GM23338 (cell line): ENCODE measurements around the gene SPATS1. TPM values are rescaled to one million over a fixed set of nuclear protein-coding genes. Genes with fewer than 3 reads are reported as not detected.
A peak's percentile ranks its signal among the peaks of the same experiment; 100 is the strongest.

Experiments
- ATAC-seq: fragments of 200-7000 bp; cut with Tn5 transposase; 3 replicates; pipeline ENCODE4 v1.9.1; 2020
- DNase-seq: peaks from one replicate; pipeline ENCODE4 v3.0.0-alpha.2; 2015; ENCODE audit warnings: low spot score
- H2AFZ ChIP-seq: fragments of 200-600 bp; sonication (generic); 2 replicates; pipeline ENCODE4 v1.8.0; 2016; ENCODE audit warnings: antibody characterized with exemption, mild to moderate bottlenecking, moderate library complexity
- H3F3A ChIP-seq: fragments of 200-600 bp; sonication (generic); replicated peaks from 2 replicates; pipeline ENCODE4 v1.8.0; 2017; ENCODE audit warnings: antibody characterized with exemption, mixed run types, low read depth
- H3K27ac ChIP-seq: fragments of 200-600 bp; sonication (generic); 2 replicates; pipeline ENCODE4 v1.6.1; 2016; ENCODE audit warnings: low read depth
- H3K27me3 ChIP-seq: fragments of 200-600 bp; sonication (generic); 2 replicates; pipeline ENCODE4 v1.8.0; 2016; ENCODE audit warnings: mild to moderate bottlenecking, mixed run types, moderate library complexity; ENCODE audit not compliant: insufficient read depth
- H3K36me3 ChIP-seq: fragments of 200-600 bp; sonication (generic); 2 replicates; pipeline ENCODE4 v1.8.0; 2016; ENCODE audit warnings: mild to moderate bottlenecking; ENCODE audit not compliant: insufficient read depth
- H3K4me1 ChIP-seq: fragments of 200-600 bp; sonication (generic); 2 replicates; pipeline ENCODE4 v1.8.0; 2016; ENCODE audit warnings: mild to moderate bottlenecking, moderate library complexity; ENCODE audit not compliant: insufficient read depth
- H3K4me2 ChIP-seq: fragments of 200-600 bp; sonication (generic); 2 replicates; pipeline ENCODE4 v1.7.1; 2017; ENCODE audit warnings: mixed run types
- H3K4me3 ChIP-seq: fragments of 200-600 bp; sonication (generic); 2 replicates; pipeline ENCODE4 v1.6.1; 2016; ENCODE audit warnings: mixed run types
- H3K79me2 ChIP-seq: fragments of 200-600 bp; sonication (generic); replicated peaks from 2 replicates; pipeline ENCODE4 v1.8.0; 2017; ENCODE audit warnings: mild to moderate bottlenecking; ENCODE audit not compliant: insufficient read depth
- H3K9me2 ChIP-seq: fragments of 200-600 bp; sonication (generic); 2 replicates; pipeline ENCODE4 v1.8.0; 2017; ENCODE audit not compliant: insufficient read depth
- H4K20me1 ChIP-seq: fragments of 200-600 bp; sonication (generic); replicated peaks from 2 replicates; pipeline ENCODE4 v1.8.0; 2017; ENCODE audit warnings: mild to moderate bottlenecking; ENCODE audit not compliant: insufficient read depth
- H3K27ac Mint-ChIP-seq: 2 replicates; pipeline ENCODE4 v1.8.0; 2020; ENCODE audit warnings: inconsistent platforms, mild to moderate bottlenecking, moderate library complexity, mixed read lengths
- H3K27me3 Mint-ChIP-seq: 3 replicates; pipeline ENCODE4 v1.8.0; 2022; ENCODE audit warnings: low read depth, mild to moderate bottlenecking, moderate library complexity, mixed read lengths, inconsistent platforms; ENCODE audit not compliant: insufficient read depth, poor library complexity
- H3K36me3 Mint-ChIP-seq: 3 replicates; pipeline ENCODE4 v1.8.0; 2021; ENCODE audit warnings: low read depth, mild to moderate bottlenecking, inconsistent platforms, moderate library complexity, mixed read lengths
- H3K4me1 Mint-ChIP-seq: 3 replicates; pipeline ENCODE4 v1.8.0; 2020; ENCODE audit warnings: mild to moderate bottlenecking, inconsistent platforms, mixed read lengths
- H3K4me3 Mint-ChIP-seq: 3 replicates; pipeline ENCODE4 v1.8.0; 2021; ENCODE audit warnings: moderate library complexity, mild to moderate bottlenecking, inconsistent platforms, mixed read lengths
- H3K9me3 Mint-ChIP-seq: 3 replicates; pipeline ENCODE4 v1.8.0; 2020; ENCODE audit warnings: moderate library complexity, mild to moderate bottlenecking, inconsistent platforms, mixed read lengths
- CREB1 ChIP-seq: fragments of 250-450 bp; sonication (Bioruptor Pico); IDR thresholded peaks from 2 replicates; pipeline ENCODE4 v1.5.0; 2020; ENCODE audit warnings: low read depth, mild to moderate bottlenecking, moderate library complexity
- JUNB ChIP-seq: IDR thresholded peaks from one replicate; pipeline ENCODE4 v1.6.1; 2016; ENCODE audit warnings: antibody characterized with exemption; ENCODE audit not compliant: unreplicated experiment
- ZNF114 ChIP-seq: fragments of 250-450 bp; sonication (Bioruptor Pico); IDR thresholded peaks from 2 replicates; pipeline ENCODE4 v1.5.0; 2020; ENCODE audit warnings: mild to moderate bottlenecking, moderate library complexity
- ZNF331 ChIP-seq: fragments of 250-450 bp; sonication (Bioruptor Pico); IDR thresholded peaks from 2 replicates; pipeline ENCODE4 v1.5.0; 2020; ENCODE audit warnings: low read depth, mild to moderate bottlenecking, moderate library complexity
- polyA plus RNA-seq: library from polyadenylated mRNA; unstranded; fragments of >200 nt; fragmentation: Nextera tagmentation; extraction: Ambion mirVana; gene quantifications from 2 replicates; pipeline ENCODE4 v1.2.1, GENCODE V29; 2016
- total RNA-seq: library from RNA; depleted of rRNA; stranded (reverse); fragments of >200 nt; shearing (Covaris generic); gene quantifications from 2 replicates; pipeline ENCODE4 v1.2.3, GENCODE V29; 2014
- TF ChIP-seq, protein P1 (sequence below): IDR thresholded peaks from 2 replicates; pipeline ENCODE4 v1.6.1; 2016; ENCODE audit warnings: antibody characterized with exemption
- TF ChIP-seq, protein P2 (sequence below): fragments of 250-450 bp; sonication (Bioruptor Pico); IDR thresholded peaks from 2 replicates; pipeline ENCODE4 v1.5.0; 2020; ENCODE audit warnings: mild to moderate bottlenecking, moderate library complexity

SPATS1 gene
- total and polyA plus RNA-seq, 2 experiments from 2014 or later: not detected

GRCh38 chr6:44386929-44387345 is 44.5 kb downstream of the SPATS1 start:
- Histone ChIP-seq H3F3A (no peaks in the 10 kb centered on the region), H2AFZ (peak overlapping the region; percentile 84), H3K4me3 (peak overlapping the region; percentile 63), H3K9me2 (no peaks in the 10 kb centered on the region), H3K79me2 (peaks cover 36% of the 10 kb centered on the region), H3K4me2 (peak overlapping the region; percentile 85), H3K27ac (peak overlapping the region; percentile 96), H3K4me1 (peaks cover 21% of the 10 kb centered on the region), H4K20me1 (peaks cover 33% of the 10 kb centered on the region), H3K36me3 (0 out of 2 replicates have a peak, but pooled peaks cover 5% of the 10 kb centered on the region), H3K27me3 (no peaks in the 10 kb centered on the region)
- no peak; the same call in 2 of the 3 replicates for ATAC-seq
- DNase-seq: no peak
- Mint-ChIP-seq H3K27me3 (peaks cover 9% of the 10 kb centered on the region), H3K4me1 (peaks cover 22% of the 10 kb centered on the region), H3K9me3 (no peaks in the 10 kb centered on the region), H3K27ac (peak overlapping the region; percentile 100), H3K4me3 (peak overlapping the region; percentile 99), H3K36me3 (peaks cover 16% of the 10 kb centered on the region; the same call in 2 of the 3 replicates)
- TF ChIP-seq ZNF331 (CRISPR knock-in tag): no peak
- TF ChIP-seq, protein P1, sequence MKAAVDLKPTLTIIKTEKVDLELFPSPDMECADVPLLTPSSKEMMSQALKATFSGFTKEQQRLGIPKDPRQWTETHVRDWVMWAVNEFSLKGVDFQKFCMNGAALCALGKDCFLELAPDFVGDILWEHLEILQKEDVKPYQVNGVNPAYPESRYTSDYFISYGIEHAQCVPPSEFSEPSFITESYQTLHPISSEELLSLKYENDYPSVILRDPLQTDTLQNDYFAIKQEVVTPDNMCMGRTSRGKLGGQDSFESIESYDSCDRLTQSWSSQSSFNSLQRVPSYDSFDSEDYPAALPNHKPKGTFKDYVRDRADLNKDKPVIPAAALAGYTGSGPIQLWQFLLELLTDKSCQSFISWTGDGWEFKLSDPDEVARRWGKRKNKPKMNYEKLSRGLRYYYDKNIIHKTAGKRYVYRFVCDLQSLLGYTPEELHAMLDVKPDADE: no peak
- TF ChIP-seq CREB1 (CRISPR knock-in tag): no peak
- TF ChIP-seq, protein P2, sequence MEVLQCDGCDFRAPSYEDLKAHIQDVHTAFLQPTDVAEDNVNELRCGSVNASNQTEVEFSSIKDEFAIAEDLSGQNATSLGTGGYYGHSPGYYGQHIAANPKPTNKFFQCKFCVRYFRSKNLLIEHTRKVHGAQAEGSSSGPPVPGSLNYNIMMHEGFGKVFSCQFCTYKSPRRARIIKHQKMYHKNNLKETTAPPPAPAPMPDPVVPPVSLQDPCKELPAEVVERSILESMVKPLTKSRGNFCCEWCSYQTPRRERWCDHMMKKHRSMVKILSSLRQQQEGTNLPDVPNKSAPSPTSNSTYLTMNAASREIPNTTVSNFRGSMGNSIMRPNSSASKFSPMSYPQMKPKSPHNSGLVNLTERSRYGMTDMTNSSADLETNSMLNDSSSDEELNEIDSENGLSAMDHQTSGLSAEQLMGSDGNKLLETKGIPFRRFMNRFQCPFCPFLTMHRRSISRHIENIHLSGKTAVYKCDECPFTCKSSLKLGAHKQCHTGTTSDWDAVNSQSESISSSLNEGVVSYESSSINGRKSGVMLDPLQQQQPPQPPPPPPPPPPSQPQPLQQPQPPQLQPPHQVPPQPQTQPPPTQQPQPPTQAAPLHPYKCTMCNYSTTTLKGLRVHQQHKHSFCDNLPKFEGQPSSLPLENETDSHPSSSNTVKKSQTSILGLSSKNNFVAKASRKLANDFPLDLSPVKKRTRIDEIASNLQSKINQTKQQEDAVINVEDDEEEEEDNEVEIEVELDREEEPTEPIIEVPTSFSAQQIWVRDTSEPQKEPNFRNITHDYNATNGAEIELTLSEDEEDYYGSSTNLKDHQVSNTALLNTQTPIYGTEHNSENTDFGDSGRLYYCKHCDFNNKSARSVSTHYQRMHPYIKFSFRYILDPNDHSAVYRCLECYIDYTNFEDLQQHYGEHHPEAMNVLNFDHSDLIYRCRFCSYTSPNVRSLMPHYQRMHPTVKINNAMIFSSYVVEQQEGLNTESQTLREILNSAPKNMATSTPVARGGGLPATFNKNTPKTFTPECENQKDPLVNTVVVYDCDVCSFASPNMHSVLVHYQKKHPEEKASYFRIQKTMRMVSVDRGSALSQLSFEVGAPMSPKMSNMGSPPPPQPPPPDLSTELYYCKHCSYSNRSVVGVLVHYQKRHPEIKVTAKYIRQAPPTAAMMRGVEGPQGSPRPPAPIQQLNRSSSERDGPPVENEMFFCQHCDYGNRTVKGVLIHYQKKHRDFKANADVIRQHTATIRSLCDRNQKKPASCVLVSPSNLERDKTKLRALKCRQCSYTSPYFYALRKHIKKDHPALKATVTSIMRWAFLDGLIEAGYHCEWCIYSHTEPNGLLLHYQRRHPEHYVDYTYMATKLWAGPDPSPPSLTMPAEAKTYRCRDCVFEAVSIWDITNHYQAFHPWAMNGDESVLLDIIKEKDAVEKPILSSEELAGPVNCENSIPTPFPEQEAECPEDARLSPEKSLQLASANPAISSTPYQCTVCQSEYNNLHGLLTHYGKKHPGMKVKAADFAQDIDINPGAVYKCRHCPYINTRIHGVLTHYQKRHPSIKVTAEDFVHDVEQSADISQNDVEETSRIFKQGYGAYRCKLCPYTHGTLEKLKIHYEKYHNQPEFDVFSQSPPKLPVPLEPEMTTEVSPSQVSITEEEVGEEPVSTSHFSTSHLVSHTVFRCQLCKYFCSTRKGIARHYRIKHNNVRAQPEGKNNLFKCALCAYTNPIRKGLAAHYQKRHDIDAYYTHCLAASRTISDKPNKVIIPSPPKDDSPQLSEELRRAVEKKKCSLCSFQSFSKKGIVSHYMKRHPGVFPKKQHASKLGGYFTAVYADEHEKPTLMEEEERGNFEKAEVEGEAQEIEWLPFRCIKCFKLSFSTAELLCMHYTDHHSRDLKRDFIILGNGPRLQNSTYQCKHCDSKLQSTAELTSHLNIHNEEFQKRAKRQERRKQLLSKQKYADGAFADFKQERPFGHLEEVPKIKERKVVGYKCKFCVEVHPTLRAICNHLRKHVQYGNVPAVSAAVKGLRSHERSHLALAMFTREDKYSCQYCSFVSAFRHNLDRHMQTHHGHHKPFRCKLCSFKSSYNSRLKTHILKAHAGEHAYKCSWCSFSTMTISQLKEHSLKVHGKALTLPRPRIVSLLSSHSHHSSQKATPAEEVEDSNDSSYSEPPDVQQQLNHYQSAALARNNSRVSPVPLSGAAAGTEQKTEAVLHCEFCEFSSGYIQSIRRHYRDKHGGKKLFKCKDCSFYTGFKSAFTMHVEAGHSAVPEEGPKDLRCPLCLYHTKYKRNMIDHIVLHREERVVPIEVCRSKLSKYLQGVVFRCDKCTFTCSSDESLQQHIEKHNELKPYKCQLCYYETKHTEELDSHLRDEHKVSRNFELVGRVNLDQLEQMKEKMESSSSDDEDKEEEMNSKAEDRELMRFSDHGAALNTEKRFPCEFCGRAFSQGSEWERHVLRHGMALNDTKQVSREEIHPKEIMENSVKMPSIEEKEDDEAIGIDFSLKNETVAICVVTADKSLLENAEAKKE (CRISPR knock-in tag): no peak
- TF ChIP-seq JUNB: no peak
- TF ChIP-seq ZNF114: no peak
